ENCODE results near the gene PPFIBP1.
A peak's percentile ranks its signal among the peaks of the same experiment; 100 is the strongest.

Gene PPFIBP1

DNA sequence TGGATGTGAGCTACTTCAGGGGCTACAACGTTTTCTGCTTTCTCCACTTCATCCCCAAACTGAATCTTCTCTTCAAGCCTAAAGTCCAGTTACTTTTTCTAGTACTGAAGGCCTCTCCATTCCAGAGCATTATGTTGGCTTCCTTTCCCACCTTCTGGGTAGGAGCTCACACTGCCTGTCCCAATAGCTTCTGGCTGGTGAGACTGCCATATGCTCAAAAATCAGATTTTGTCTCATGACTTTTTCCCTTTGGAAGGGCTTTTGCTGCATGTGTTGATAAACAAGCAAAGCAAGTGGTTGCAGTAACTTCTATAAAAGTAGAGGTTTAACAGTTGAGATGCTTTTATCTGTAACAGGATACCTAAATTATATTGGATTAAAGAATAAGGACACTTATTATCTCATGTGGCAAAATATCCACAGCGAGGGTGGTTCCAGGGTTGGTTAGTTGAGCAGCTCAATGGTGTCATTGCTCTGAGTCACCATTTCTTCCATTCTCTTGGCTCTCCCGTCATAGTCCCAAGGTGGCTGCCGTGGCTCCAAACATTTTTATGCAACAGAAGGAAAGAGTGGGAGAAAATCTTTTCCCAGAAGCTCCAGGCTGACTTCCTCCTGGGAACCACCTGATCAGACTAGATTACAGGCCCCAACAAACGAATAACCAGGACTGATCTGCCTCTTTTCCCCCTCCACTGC lies 15.1 kb upstream of the PPFIBP1 start:
- DNase-seq (ENCODE audit: low read depth, low spot score) = no peak
- in situ Hi-C loops (cut with HindIII; ENCODE audit: low sequenced_read_pairs) = no loop called here
- TF ChIP-seq, protein P1, sequence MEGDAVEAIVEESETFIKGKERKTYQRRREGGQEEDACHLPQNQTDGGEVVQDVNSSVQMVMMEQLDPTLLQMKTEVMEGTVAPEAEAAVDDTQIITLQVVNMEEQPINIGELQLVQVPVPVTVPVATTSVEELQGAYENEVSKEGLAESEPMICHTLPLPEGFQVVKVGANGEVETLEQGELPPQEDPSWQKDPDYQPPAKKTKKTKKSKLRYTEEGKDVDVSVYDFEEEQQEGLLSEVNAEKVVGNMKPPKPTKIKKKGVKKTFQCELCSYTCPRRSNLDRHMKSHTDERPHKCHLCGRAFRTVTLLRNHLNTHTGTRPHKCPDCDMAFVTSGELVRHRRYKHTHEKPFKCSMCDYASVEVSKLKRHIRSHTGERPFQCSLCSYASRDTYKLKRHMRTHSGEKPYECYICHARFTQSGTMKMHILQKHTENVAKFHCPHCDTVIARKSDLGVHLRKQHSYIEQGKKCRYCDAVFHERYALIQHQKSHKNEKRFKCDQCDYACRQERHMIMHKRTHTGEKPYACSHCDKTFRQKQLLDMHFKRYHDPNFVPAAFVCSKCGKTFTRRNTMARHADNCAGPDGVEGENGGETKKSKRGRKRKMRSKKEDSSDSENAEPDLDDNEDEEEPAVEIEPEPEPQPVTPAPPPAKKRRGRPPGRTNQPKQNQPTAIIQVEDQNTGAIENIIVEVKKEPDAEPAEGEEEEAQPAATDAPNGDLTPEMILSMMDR (IDR thresholded peaks at IDR 0.05; ENCODE audit: low read depth, low read length) = no peak
- H3K4me3 ChIP-seq (ENCODE audit: low read depth, low read length) = no peak overlapping the region

DNA sequence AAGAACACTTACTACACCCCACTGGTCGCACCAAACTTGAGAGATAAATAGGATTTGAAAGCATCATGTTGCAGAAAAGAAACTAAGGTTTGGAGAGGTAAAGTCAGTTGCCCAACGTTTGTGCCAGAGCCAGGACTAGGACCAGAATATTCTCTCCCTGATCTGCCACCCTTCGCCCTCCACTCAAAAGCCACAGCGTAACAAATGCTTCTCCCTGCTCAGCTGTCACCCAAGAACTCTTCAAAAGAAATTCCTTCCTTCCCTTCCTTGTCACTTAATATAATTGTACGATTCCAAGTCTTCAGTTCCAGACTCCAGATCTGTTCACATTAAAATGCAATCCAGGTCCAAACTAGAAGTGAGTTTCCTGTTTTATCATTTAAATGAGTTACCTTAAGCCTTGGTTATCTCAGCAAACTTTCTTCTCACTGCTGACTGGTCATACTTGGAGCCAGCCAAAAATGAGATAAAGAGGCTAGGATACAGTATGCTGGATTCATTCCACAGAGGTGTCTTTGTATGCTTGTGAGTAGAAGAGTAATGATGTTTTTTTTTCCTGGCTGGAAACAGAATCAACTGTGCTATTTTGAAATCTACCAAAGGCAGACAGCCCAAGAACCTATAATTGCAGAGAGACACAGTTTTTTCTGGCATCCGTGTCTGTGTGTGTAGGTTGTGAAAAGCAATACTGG lies 12.8 kb upstream of the PPFIBP1 start:
- in situ Hi-C loops (cut with HindIII; ENCODE audit: low sequenced_read_pairs) = no loop called here
- TF ChIP-seq, protein P1 (IDR thresholded peaks at IDR 0.05; ENCODE audit: low read depth, low read length) = no peak

GRCh38 chr12:27511723-27512045 lies 12.3 kb upstream of the PPFIBP1 start:
- H3K4me3 ChIP-seq (ENCODE audit: low read depth, low read length) = no peak overlapping the region
- TF ChIP-seq, protein P1 (IDR thresholded peaks at IDR 0.05; ENCODE audit: low read depth, low read length) = no peak
- in situ Hi-C loops (cut with HindIII; ENCODE audit: low sequenced_read_pairs) = no loop called here
- no peak for DNase-seq (ENCODE audit: low read depth, low spot score)

More for the DNA sequence above, 12.8 kb upstream of the PPFIBP1 start:
- DNase-seq (ENCODE audit: low read depth, low spot score) = peak; percentile 73
- H3K4me3 ChIP-seq (ENCODE audit: low read depth, low read length) = no peak overlapping the region

GRCh38 chr12:27513155-27513824 lies 10.7 kb upstream of the PPFIBP1 start:
- H3K4me3 ChIP-seq (ENCODE audit: low read depth, low read length) = no peak overlapping the region
- in situ Hi-C loops (cut with HindIII; ENCODE audit: low sequenced_read_pairs) = no loop called here
- TF ChIP-seq, protein P1 (IDR thresholded peaks at IDR 0.05; ENCODE audit: low read depth, low read length) = no peak
- no peak for DNase-seq (ENCODE audit: low read depth, low spot score)

DNA sequence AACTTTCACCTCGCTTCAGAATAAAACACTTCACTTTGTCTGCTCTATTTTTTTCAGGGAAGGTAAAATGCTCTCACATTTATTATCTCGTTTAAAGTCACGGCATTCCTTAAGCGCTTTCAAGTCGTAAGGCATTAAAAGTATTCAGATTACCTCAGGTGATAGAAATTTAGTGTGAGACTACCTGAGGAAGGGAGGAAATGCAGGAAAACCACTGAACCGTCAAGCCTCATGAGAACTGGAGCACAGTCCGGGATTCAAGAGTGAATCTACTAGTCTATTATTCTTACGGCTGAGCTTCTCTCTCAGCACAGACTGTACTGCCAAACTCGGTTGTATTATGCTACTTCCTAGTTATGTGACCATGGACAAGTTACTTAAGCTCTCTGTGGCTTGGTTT lies 8.3 kb upstream of the PPFIBP1 start:
- no peak overlapping the region for H3K4me3 ChIP-seq (ENCODE audit: low read depth, low read length)
- in situ Hi-C loops (cut with HindIII; ENCODE audit: low sequenced_read_pairs) = no loop called here
- TF ChIP-seq, protein P1 (IDR thresholded peaks at IDR 0.05; ENCODE audit: low read depth, low read length) = no peak
- DNase-seq (ENCODE audit: low read depth, low spot score) = no peak

- DNase-seq (ENCODE audit: low read depth, low spot score) = no peak
- H3K4me3 ChIP-seq (ENCODE audit: low read depth, low read length) = no peak overlapping the region
- in situ Hi-C loops (cut with HindIII; ENCODE audit: low sequenced_read_pairs) = no loop called here
- TF ChIP-seq, protein P1 (IDR thresholded peaks at IDR 0.05; ENCODE audit: low read depth, low read length) = no peak
Observed at GRCh38 chr12:27516625-27517024, 7.4 kb upstream of the PPFIBP1 start.
